HG03520 (cell line): ENCODE measurements around the gene TPST1.

Experiments
- ATAC-seq: cut with Tn5 transposase; IDR thresholded peaks from one replicate; pipeline ENCODE4 v1.9.1; 2021; ENCODE audit warnings: mild to moderate bottlenecking, moderate library complexity; ENCODE audit not compliant: unreplicated experiment

Gene TPST1

GRCh38 chr7:66281678-66282590 lies 76.8 kb downstream of the TPST1 start:
- ATAC-seq, result no peak

DNA sequence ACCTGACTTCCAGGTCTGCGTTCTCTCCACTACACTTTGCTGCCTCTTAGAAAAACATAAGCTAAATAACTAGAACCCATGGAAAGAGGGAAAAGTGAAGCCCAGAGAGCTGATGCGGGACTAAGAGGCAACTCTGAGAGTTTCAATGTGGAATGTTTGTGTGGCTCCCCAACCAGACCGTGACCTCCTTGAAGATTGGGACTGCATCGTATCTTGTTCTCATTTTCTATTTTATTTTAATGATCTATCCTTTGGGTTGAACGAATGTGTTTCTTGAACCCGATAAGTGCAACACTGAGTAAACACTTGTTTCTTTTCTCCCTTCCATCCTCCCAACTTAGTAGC lies 77.4 kb downstream of the TPST1 start:
- no peak for ATAC-seq

DNA sequence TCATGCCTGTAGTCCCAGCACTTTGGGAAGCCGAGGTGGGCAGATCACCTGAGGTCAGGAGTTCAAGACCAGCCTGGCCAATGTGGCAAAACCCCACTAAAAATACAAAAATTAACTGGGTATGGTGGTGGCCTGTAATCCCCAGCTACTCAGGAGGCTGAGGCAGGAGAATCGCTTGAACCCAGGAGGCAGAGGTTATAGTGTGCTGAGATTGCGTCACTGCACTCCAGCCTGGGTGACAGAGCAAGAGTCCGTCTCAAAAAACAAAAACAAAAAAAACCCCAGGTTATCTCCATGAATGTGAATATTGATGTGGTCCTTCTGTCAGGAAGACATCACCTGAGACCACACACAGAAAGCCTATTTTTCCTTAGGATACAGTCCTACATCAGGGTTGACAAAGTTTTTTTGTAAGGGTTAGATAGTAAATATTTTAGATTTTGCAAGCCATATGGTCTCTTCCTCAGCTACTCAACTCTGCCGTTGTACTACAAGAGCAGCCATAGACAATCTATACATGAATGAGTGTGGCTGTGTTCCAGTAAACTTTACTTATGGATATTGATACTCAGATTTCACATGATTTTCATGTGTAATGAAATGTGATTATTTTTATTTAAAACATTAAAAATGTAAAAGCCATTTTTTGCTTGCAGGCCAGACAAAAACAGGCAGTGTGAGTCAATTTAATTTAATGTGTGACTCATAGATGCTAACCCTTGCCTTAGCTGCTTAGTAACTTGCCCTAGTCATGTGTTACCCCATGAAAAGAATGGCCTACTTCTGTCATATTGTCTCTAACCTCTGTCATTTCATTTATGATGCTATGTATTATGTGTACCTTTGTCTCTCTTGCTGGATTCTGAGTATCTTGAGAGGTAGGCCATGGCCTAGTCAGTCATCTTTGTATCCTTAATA lies 78.1 kb downstream of the TPST1 start:
- ATAC-seq, result no peak

DNA sequence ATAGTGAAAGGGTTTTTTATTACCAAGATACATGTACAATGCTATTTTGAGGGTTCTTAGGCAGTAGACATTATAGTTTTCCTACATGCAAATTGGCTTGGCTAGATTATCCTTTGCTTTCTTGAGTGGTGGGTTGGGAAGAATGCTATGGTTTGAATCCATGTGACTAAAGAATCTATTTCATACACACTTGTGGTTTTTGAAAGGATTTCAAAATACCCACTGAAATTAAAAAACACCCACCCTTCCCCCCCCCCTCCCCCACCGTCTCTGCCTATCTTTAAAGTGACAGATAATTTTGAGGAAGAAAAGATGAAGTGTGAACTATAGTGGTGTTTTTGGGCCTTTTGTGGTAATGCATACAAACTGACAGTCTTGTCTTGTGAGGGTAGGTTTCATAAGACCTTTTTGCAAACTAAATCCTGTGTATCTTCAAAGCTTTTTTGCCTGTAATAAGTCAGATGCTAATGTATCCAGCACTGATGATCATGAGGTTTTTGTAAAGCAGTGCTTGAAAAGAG lies 90.9 kb downstream of the TPST1 start:
- no peak for ATAC-seq

DNA sequence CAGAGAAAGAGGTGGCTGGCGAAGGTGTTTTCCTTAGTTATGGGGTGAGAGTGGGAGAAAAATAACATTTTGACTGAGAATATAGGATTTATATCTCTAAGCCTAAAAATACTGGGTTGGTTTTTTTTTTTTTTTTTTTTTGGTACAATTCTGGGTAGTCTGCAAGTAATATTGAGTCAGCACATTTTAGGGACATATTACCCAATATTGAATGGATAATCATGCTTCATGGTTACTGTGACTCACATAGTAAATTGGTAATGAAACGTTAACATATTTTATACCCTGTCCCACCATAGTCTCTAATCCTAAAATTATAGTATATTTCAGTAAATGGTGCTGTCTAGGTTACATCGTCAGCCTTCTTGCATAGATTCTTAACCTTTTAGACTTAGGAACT lies 91.4 kb downstream of the TPST1 start:
- ATAC-seq, result no peak

- no peak for ATAC-seq
These were observed 92.4 kb downstream of the TPST1 start for GRCh38 chr7:66297579-66297978.

GRCh38 chr7:66301249-66301648 lies 96.1 kb downstream of the TPST1 start:
- ATAC-seq, result no peak

- no peak for ATAC-seq
These were observed 96.6 kb downstream of the TPST1 start for GRCh38 chr7:66301737-66302136.

GRCh38 chr7:66303454-66304155 lies 98.5 kb downstream of the TPST1 start:
- ATAC-seq, result no peak

DNA sequence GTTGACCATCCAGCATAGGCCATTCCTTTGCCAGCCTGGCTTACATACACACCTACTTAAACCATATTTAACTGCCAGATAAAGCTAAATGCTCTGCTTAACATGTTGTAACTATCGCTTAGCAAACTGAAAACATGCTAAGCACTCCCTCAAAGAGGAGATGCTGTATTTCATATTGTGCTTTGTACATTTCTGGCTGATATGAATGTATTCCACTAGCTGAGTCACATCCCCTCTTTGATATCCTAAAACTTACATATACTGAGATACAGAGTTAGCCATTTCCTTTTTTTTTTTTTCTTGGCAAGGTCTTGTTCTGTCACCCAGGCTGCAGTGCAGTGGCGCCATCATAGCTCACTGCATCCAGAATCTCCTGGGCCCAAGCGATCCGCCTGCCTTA lies 99.4 kb downstream of the TPST1 start:
- ATAC-seq, result no peak

GRCh38 chr7:66306243-66306642 lies 101.1 kb downstream of the TPST1 start:
- no peak for ATAC-seq

DNA sequence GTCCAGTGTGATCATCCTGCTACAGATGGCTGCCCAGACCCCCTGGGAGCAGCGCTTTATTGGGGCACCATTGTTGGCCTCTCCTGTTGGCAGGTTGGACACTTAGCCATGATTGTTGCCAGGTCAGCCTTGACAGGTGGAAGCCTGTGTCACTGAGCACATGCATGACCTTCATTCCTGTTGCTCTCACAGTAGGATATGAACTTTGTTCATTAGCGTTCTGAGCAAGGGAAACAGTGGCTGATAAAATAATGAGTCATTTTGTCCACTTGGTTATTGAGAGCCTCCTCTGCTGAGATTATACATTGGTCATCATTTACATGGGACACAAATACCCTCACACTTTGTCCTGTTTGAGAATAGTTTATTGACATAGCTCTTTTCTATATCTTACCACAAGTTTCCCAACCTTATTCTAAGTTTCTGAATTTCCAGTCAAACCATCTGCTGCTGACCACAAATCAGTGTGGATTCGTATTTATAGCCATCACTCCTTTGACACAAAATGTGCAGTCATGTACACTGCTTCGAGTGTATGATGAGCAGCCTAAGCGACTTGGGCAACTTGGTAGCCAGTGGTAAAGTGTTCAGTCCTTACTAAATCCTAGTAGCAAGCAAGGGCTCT lies 102.6 kb downstream of the TPST1 start:
- ATAC-seq, result no peak

DNA sequence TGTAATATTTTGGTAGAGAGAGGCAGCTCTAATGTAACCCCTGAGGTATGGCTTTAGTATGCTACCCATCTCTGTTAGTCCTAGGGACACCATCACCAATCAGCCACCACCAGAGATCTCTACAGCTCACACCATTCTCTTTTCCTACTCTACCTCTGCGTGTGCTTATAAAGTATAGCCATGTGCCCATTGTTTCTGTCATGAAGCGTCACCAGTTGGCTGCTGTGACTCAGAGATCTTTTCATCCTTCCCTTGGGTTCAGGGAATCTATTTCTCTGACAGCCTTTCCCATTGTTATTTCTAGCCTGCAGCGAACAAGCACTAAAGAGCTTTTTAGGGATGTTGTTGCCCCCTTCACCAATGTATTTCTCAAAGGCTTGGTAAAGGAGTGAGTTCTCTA lies 103.3 kb downstream of the TPST1 start:
- ATAC-seq, result no peak

- ATAC-seq, result no peak
These were observed 105.5 kb downstream of the TPST1 start for GRCh38 chr7:66310620-66311019.

DNA sequence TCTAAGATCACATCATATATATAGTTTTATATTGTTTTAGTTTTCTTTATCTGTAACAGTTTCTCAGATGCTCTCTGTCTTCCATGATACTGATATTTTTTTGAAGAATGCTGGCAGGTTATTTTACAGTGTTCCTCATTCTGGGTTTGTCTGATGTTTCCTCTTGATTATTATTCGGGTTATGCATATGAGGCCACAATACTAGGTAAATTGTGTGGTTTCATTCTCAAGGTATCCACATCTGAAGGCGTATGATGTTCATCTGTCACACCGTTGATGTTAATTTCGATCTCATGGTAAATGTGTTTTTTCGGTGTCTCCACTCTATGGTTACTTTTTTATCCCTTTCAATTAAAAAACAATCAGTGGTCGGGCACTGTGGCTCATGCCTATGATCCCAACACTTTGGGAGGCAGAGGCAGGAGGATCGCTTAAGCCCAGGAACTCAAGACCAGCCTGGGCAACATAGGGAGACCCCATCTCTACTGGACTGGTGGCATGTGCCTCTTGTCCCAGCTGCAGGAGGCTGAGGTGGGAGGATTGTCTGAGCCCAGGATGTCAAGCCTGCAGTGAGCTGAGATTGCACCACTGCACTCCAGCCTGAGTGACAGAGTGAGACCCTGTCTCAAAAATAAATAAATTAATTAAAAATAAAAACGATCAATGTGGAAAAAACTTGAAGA lies 108.9 kb downstream of the TPST1 start:
- no peak for ATAC-seq

GRCh38 chr7:66315192-66315591 lies 110.1 kb downstream of the TPST1 start:
- no peak for ATAC-seq

- ATAC-seq, result no peak
These were observed 114.4 kb downstream of the TPST1 start for GRCh38 chr7:66319407-66319979.

DNA sequence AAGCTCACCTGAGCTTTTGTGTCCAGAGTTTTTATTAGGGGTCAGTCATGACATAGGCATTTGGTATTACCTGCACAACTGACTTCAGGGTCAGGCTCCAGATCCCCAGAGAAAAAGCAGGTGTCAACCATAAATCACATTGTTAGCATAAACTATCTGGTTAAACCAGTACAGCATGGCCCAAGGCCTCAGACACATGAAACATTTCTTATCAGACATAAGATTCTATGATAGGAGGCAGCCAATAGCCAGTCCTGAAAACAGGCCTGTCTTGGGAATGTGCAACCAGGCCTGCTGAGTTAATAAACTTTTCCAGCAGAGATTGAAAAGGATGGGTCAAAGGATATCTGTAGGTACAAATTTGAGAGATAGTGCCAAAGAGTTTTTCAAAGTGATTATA lies 116.1 kb downstream of the TPST1 start:
- no peak for ATAC-seq

GRCh38 chr7:66323114-66323796 lies 118.1 kb downstream of the TPST1 start:
- ATAC-seq, result no peak
